Measurements from ENCODE around the gene DOLPP1. TPM values are rescaled to one million over a fixed set of nuclear protein-coding genes. Genes with fewer than 3 reads are reported as not detected.

Gene DOLPP1
- total and polyA plus RNA-seq, 2 of the 13 experiments (the other 11 are each of a cell fraction or from before 2014, with no cell fraction given) = 21.0 to 34.1 TPM

DNA sequence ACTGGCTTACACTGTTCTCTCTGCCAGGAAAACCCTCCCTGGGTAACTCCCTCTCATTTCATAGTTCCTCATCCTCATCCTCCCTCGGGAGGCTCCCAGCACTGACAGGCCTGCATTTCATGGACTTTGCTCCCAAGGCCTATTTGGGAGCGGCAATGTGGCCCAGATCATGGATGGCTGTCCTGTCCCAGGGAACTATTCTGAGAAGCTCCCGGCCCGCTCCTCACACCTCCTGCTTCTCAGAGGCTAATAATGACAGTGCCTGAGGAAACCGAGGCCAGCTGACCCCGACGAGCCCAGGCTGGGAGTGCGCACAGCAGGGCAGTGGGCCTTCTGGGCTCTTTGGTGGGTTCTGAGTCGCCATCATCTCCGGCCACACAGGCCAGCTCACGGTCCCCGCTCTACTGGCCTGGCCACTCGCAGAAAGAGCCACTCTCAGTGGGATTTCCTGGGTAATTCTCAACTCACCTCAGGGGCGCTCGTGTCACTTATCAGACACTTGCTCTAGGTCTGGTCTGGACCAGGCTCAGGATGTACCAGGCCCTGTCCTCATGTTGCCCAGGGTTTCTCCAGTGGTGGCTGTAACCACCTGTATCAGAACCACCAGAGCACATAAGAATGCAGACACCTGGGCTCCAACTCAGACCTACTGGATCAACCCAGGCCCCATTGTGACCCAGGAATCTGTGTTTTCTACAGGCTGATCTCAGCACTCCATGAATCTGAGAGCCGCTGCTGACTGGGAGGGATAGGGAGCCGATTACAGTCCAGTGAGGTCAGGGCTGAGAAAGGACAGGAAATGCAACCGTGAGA is 2.0 kb upstream of the DOLPP1 start (continued):
- TF ChIP-seq LCORL (IDR thresholded peaks at IDR 0.05) (no peak), LCORL (CRISPR knock-in tag; IDR thresholded peaks at IDR 0.05) (peak; percentile 7; the same call in 1 of the 2 replicates), PHF21A (CRISPR knock-in tag; IDR thresholded peaks at IDR 0.05) (peak; percentile 39; the same call in 1 of the 2 replicates), ZNF570 (CRISPR knock-in tag; IDR thresholded peaks at IDR 0.05; ENCODE audit: borderline replicate concordance) (no peak), ZBTB42 (CRISPR knock-in tag; IDR thresholded peaks at IDR 0.05) (no peak), POLR2AphosphoS2 (IDR thresholded peaks at IDR 0.05; ENCODE audit: low read depth, low read length) (no peak), YEATS4 (CRISPR knock-in tag; IDR thresholded peaks at IDR 0.05; ENCODE audit: borderline replicate concordance) (0 out of 2 replicates have a peak, but pooled peaks have one; percentile 28), ZNF75D (CRISPR knock-in tag; IDR thresholded peaks at IDR 0.05; ENCODE audit: borderline replicate concordance) (0 out of 2 replicates have a peak, but pooled peaks have one; percentile 80), ZNF619 (CRISPR knock-in tag; IDR thresholded peaks at IDR 0.05) (0 out of 2 replicates have a peak, but pooled peaks have one; percentile 33), SAP130 (CRISPR knock-in tag; IDR thresholded peaks at IDR 0.05; ENCODE audit: low read depth) (0 out of 2 replicates have a peak, but pooled peaks have one; percentile 24), FOSL2 (CRISPR knock-in tag; IDR thresholded peaks at IDR 0.05) (no peak), MIER3 (CRISPR knock-in tag; IDR thresholded peaks at IDR 0.05; ENCODE audit: borderline replicate concordance) (no peak), HNF4A (CRISPR knock-in tag; IDR thresholded peaks at IDR 0.05) (peak; percentile 84), IKZF1 (IDR thresholded peaks at IDR 0.05) (no peak), SRY (CRISPR knock-in tag; IDR thresholded peaks at IDR 0.05) (0 out of 2 replicates have a peak, but pooled peaks have one; percentile 28), XRCC5 (optimal IDR thresholded peaks at IDR 0.05; ENCODE audit: low read length) (peak; percentile 20), ZFX (CRISPR knock-in tag; IDR thresholded peaks at IDR 0.05; ENCODE audit: low read depth) (peak; percentile 72), ZNF546 (CRISPR knock-in tag; conservative IDR thresholded peaks at IDR 0.05) (no peak), GABPB1 (CRISPR knock-in tag; IDR thresholded peaks at IDR 0.05) (peak; percentile 1; the same call in 1 of the 2 replicates)
- TF ChIP-seq, protein P1, sequence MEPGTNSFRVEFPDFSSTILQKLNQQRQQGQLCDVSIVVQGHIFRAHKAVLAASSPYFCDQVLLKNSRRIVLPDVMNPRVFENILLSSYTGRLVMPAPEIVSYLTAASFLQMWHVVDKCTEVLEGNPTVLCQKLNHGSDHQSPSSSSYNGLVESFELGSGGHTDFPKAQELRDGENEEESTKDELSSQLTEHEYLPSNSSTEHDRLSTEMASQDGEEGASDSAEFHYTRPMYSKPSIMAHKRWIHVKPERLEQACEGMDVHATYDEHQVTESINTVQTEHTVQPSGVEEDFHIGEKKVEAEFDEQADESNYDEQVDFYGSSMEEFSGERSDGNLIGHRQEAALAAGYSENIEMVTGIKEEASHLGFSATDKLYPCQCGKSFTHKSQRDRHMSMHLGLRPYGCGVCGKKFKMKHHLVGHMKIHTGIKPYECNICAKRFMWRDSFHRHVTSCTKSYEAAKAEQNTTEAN (CRISPR knock-in tag; conservative IDR thresholded peaks at IDR 0.05) = no peak
- TF ChIP-seq, protein P2, sequence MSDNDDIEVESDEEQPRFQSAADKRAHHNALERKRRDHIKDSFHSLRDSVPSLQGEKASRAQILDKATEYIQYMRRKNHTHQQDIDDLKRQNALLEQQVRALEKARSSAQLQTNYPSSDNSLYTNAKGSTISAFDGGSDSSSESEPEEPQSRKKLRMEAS (IDR thresholded peaks at IDR 0.05) = peak; percentile 53; the same call in 1 of the 2 replicates
- TF ChIP-seq, protein P3, sequence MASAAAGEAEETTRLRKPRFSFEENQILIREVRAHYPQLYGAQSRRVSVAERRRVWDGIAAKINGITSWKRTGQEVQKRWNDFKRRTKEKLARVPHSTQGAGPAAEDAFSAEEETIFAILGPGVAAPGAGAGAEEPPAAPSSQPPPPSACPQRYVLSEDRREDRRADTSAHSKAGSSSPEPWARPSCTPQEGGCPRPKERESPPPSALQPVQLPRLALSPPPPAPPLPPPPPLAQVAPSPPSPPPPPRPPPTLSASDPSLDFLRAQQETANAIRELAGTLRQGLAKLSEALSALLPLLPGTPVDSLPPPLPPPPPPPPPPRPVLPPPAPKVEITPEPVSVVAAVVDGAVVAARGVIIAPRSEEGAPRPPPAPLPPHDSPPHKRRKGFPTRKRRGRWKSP (CRISPR knock-in tag; IDR thresholded peaks at IDR 0.05) = no peak
- TF ChIP-seq, protein P4, sequence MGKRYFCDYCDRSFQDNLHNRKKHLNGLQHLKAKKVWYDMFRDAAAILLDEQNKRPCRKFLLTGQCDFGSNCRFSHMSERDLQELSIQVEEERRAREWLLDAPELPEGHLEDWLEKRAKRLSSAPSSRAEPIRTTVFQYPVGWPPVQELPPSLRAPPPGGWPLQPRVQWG (CRISPR knock-in tag; IDR thresholded peaks at IDR 0.05; ENCODE audit: borderline replicate concordance, low read depth) = no peak
- TF ChIP-seq, protein P5, sequence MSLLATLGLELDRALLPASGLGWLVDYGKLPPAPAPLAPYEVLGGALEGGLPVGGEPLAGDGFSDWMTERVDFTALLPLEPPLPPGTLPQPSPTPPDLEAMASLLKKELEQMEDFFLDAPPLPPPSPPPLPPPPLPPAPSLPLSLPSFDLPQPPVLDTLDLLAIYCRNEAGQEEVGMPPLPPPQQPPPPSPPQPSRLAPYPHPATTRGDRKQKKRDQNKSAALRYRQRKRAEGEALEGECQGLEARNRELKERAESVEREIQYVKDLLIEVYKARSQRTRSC (CRISPR knock-in tag; IDR thresholded peaks at IDR 0.05; ENCODE audit: low read depth) = no peak

Measured in HepG2 (cell line).